HG02970 (cell line): ENCODE measurements around the gene ITGA2.

Experiments
- ATAC-seq: cut with Tn5 transposase; IDR thresholded peaks from one replicate; pipeline ENCODE4 v1.9.1; 2021; ENCODE audit warnings: mild to moderate bottlenecking, moderate library complexity, moderate number of reproducible peaks; ENCODE audit not compliant: unreplicated experiment, low FRiP score

ITGA2 gene

DNA sequence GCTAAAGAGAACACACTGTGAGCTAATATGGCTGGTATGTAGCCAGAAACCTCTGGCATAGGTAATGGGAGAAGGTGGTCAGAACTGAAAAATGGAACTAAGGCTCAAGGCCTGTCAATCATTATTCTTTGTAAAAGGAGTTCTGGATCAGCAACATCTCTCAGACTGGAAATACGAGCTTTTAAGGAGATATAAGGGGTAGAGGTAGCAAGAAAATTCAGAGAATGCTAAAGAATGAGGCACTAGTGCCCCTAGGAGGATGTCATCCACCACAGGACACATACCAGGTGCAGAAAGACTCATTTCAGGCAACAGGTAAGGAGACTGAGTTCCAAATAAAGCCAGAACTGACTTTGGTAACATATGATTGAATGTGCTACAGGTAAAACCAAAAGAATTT is 139.3 kb downstream of the ITGA2 start:
- no peak for ATAC-seq

DNA sequence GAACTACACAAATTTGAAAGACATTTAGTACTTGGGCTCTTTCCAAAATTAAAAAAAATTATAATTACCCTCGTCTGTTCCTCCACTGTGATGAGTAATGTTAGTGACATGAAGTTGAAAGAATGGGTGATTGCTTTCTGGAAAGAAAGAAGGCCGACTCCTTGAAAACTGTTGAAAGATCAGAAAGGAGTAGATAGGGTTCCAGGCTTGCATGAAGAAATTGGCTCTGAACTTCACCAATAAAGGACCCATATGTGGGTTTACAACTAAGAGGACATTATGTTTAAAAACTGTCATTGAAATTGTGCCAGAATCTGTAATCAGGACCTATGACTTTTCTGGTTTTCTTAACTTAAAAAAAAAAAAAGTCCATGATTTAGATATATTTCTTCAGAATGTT is 141.1 kb downstream of the ITGA2 start:
- no peak for ATAC-seq

DNA sequence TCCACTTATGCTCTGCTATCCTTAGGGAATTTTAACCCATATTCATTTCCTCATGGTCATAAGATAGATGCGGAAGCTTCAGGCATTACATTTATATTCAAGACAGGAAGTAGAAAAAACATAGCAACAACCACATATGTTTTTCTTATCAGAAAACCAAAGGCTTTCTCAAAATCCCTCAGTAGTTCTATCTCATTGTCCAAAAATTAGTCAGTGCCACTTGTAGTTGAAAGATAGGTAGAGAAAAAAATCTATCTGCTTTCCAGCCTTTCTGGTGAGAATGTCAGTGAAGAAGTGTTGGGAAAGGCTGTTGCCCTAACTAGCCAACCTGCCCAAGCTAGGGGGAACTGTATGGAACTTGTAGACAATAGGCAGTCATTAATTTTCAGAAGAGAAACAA is 143.9 kb downstream of the ITGA2 start:
- ATAC-seq, result no peak
